Transverse colon (tissue), 4 donors: ENCODE results near the gene PPP1R14C. TPM values are rescaled to one million over a fixed set of nuclear protein-coding genes. Genes with fewer than 3 reads are reported as not detected.

Source experiments
- DNase-seq: peaks from one replicate; pipeline ENCODE4 v3.0.0-alpha.2; 2019
- H3K27ac ChIP-seq, 4 donors: fragments of 200-600 bp; sonication (generic); 2 replicates each; pipeline ENCODE4 v1.5.1; 2016 to 2018; ENCODE audit warnings: inconsistent platforms in 4 of 4
- H3K27me3 ChIP-seq: fragments of 200-600 bp; sonication (generic); 2 replicates; pipeline ENCODE4 v1.5.1; 2017; ENCODE audit warnings: inconsistent platforms
- H3K36me3 ChIP-seq, 4 donors: fragments of 200-600 bp; sonication (generic); 2 replicates each; pipeline ENCODE4 v1.5.1; 2017 to 2019; ENCODE audit warnings: inconsistent platforms in 4 of 4
- H3K4me1 ChIP-seq, 4 donors: fragments of 200-600 bp; sonication (generic); 2 replicates each; pipeline ENCODE4 v1.5.1; 2017 to 2020; ENCODE audit warnings: inconsistent platforms in 4 of 4
- H3K4me3 ChIP-seq, 4 donors: fragments of 200-600 bp; sonication (generic); 1 replicate in 1 of 4; 2 replicates in 3 of 4; pipeline versions ENCODE4 v1.5.1 to v1.6.1; 2017 to 2019; ENCODE audit warnings: inconsistent platforms in 4 of 4
- H3K9me3 ChIP-seq, 2 donors: fragments of 200-600 bp; sonication (generic); 2 replicates each; pipeline ENCODE4 v1.5.1; 2017 to 2019; ENCODE audit warnings: inconsistent platforms in 2 of 2
- CTCF ChIP-seq, 5 experiments: fragments of 200-600 bp in 3 of 5; fragments of 450-650 bp in 2 of 5; sonication (generic) in 3 of 5; IDR thresholded peaks; 1 replicate in 2 of 5; 2 replicates in 3 of 5; pipeline ENCODE4 v1.5.1; 2016 to 2017; ENCODE audit warnings: antibody characterized with exemption in 5 of 5, inconsistent platforms in 3 of 5, mild to moderate bottlenecking in 2 of 5, moderate library complexity in 1 of 5
- EP300 ChIP-seq: sonication (generic); formaldehyde crosslinking; IDR thresholded peaks from one replicate; pipeline ENCODE4 v1.6.1; 2017; ENCODE audit warnings: antibody characterized with exemption, low read depth
- POLR2A ChIP-seq: fragments of 450-650 bp; IDR thresholded peaks from one replicate; pipeline ENCODE4 v1.6.1; 2016; ENCODE audit warnings: antibody characterized with exemption, mild to moderate bottlenecking, moderate library complexity
- POLR2AphosphoS5 ChIP-seq, 3 donors: sonication (generic); formaldehyde crosslinking; IDR thresholded peaks; one replicate each; pipeline ENCODE4 v1.6.1; 2016; ENCODE audit warnings: antibody characterized with exemption in 3 of 3
- WGBS, 2 donors: methylation state at CpG; one replicate each; pipeline ENCODE4 v1.1.5; 2018; ENCODE audit warnings: low coverage in 1 of 2; 5-methylcytosine and 5-hydroxymethylcytosine counted together
- in situ Hi-C, 4 donors: fragments of 200-750 bp; cut with MboI; loops; one replicate each; pipeline versions ENCODE4 v1.15.0 to v1.15.1; 2017; ENCODE audit warnings: low sequenced_read_pairs in 3 of 4, low pct_ligation_motif_present in 1 of 4, low pct_unique_long_range_greater_than_20kb in 1 of 4
- intact Hi-C: fragments of 100-400 bp; cut with DNase I; formaldehyde crosslinking; loops from one replicate; pipeline ENCODE4 v1.15.1; 2023; ENCODE audit warnings: low total_unique reads
- total RNA-seq, 4 donors: library from RNA; depleted of rRNA; stranded (reverse); fragments of >200 nt; gene quantifications; one replicate each; pipeline ENCODE4 v1.1.0, GENCODE V29; 2016

PPP1R14C gene
- total RNA-seq, 4 donors from 2014 or later = 1.2 to 64.5 (median 38.8) TPM

- TF ChIP-seq POLR2AphosphoS5 (IDR thresholded peaks at IDR 0.05) = no peak
- TF ChIP-seq CTCF (IDR thresholded peaks at IDR 0.05) = no peak
- no peak for TF ChIP-seq POLR2A
- TF ChIP-seq EP300 = no peak
- Histone ChIP-seq H3K27me3 (no peaks in the 10 kb centered on the region), H3K36me3 (no peaks in the 10 kb centered on the region), H3K4me3 (no peak overlapping the region), H3K4me1 (peaks cover 0 to 7% (median 2%) of the 10 kb centered on the region in 4 donors), H3K27ac (no peak overlapping the region), H3K9me3 (no peaks in the 10 kb centered on the region)
- WGBS, 2 donors = 79 to 89% methylated on average over 5 to 7 of the region's 7 CpGs
- no peak for DNase-seq
- in situ Hi-C loops = no loop called here
- intact Hi-C loops = no loop called here
These were observed 65.2 kb downstream of the PPP1R14C start for GRCh38 chr6:150207931-150208570.

GRCh38 chr6:150208611-150209352, 65.9 kb downstream of the PPP1R14C start:
- TF ChIP-seq EP300 (no peak), POLR2A (no peak), POLR2AphosphoS5 (IDR thresholded peaks at IDR 0.05) (no peak), CTCF (IDR thresholded peaks at IDR 0.05) (no peak)
- H3K27me3 ChIP-seq = no peaks in the 10 kb centered on the region
- intact Hi-C loops = no loop called here
- H3K9me3 ChIP-seq = no peaks in the 10 kb centered on the region
- in situ Hi-C loops = no loop called here
- peaks cover 0 to 3% (median 0%) of the 10 kb centered on the region in 4 donors for H3K4me1 ChIP-seq
- H3K36me3 ChIP-seq = no peaks in the 10 kb centered on the region
- 55 to 72% methylated on average over 7 to 12 of the region's 12 CpGs for WGBS, 2 donors
- no peak overlapping the region for H3K4me3 ChIP-seq
- H3K27ac ChIP-seq = no peak overlapping the region
- no peak for DNase-seq

- in situ Hi-C loops (no loop called here), intact Hi-C loops (no loop called here)
- TF ChIP-seq CTCF (IDR thresholded peaks at IDR 0.05) (no peak), POLR2A (no peak), POLR2AphosphoS5 (IDR thresholded peaks at IDR 0.05) (no peak), EP300 (no peak)
- Histone ChIP-seq H3K27me3 (no peaks in the 10 kb centered on the region), H3K27ac (no peak overlapping the region), H3K36me3 (no peaks in the 10 kb centered on the region), H3K4me3 (no peak overlapping the region), H3K9me3 (no peaks in the 10 kb centered on the region), H3K4me1 (peaks cover 0 to 3% (median 0%) of the 10 kb centered on the region in 4 donors)
- no peak for DNase-seq
- 91 to 100% methylated on average over 1 to 2 of the region's 2 CpGs for WGBS, 2 donors
These were observed 66.6 kb downstream of the PPP1R14C start for GRCh38 chr6:150209415-150209814.

- intact Hi-C loops (no loop called here), in situ Hi-C loops (no loop called here)
- H3K27ac ChIP-seq = no peak overlapping the region
- peaks cover 0 to 3% (median 0%) of the 10 kb centered on the region in 4 donors for H3K4me1 ChIP-seq
- no peaks in the 10 kb centered on the region for H3K36me3 ChIP-seq
- H3K4me3 ChIP-seq = no peak overlapping the region
- TF ChIP-seq POLR2AphosphoS5 (IDR thresholded peaks at IDR 0.05) (no peak), EP300 (no peak), POLR2A (no peak), CTCF (IDR thresholded peaks at IDR 0.05) (no peak)
- no peak for DNase-seq
- no peaks in the 10 kb centered on the region for H3K9me3 ChIP-seq
- H3K27me3 ChIP-seq = no peaks in the 10 kb centered on the region
- 86 to 91% methylated on average over 6 to 11 of the region's 11 CpGs for WGBS, 2 donors
These were observed 69.1 kb downstream of the PPP1R14C start for GRCh38 chr6:150211700-150212511.
